ENCODE data around the gene SEPTIN1. TPM values are rescaled to one million over a fixed set of nuclear protein-coding genes. Genes with fewer than 3 reads are reported as not detected.

SEPTIN1 gene
- total and polyA plus RNA-seq, 2 of the 4 experiments (the other 2 are of a cell fraction), result 0.24 TPM; not detected in 1

DNA sequence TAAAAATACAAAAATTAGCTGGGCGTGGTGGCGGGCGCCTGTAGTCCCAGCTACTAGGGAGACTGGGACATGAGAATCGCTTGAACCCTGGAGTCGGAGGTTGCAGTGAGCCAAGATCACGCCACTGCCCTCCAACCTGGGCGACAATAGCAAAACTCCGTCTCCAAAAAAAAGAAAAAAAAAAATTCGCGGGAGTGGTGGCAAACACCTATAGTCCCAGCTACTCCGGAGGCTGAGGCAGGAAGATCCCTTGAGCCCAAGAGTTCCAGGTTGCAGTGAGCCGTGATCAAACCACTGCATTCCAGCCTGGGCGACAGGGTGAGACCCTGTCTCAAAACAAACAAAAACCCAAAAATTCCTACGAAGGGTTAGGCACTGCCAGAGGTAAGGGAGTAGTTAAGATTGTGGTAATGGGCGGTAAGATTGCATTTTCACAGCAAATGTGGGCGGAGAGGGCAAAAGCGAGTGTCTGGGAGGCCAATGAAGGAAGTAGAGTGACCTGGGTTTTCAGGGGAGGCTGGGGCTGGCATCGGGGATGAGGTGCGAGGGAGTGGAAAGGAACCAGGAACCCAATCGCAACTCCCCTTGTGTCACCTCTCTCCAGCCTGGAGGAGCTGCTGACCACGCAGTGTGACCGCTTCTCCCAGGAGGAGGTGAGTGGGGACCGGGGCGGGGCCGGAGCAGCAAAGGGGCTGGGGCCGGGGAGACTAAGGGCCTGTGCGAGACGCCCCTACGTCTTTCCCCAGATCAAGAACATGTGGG, 5.1 kb downstream of the SEPTIN1 start:
- peaks cover 7% of the 10 kb centered on the region for H3K4me1 ChIP-seq (ENCODE audit: control insufficient read depth, insufficient read depth, low read length)
- peak overlapping the region; percentile 88 for H4K91ac ChIP-seq (ENCODE audit: insufficient read depth, low read depth, low read length)
- no peak for DNase-seq
- peak overlapping the region; percentile 98 to 99 for H4K8ac ChIP-seq (ENCODE audit: low read depth in 2 of 2, low read length in 2 of 2)
- no peaks in the 10 kb centered on the region for H3K36me3 ChIP-seq (ENCODE audit: control insufficient read depth, insufficient read depth, low read length)
- POLR2A ChIA-PET (ENCODE audit: unreplicated experiment), result no interaction called here
- H3K4me3 ChIP-seq (ENCODE audit: insufficient read depth, low read depth, low read length), result peak overlapping the region; percentile 6
- ATAC-seq (ENCODE audit: low read depth), result no peak
- peak overlapping the region; percentile 88 for H2AK5ac ChIP-seq (ENCODE audit: low read depth, low read length)
- H3K56ac ChIP-seq (ENCODE audit: extremely low read depth, insufficient read depth, low read length), result peak overlapping the region; percentile 13
- H3K27me3 ChIP-seq (ENCODE audit: control insufficient read depth, insufficient read depth, low read length), result no peaks in the 10 kb centered on the region
- BruUV-seq (replicated peaks), result no TSS peak
- H4K20me1 ChIP-seq (ENCODE audit: insufficient read depth, low read length), result peaks cover 10% of the 10 kb centered on the region
- in situ Hi-C loops (cut with MboI; ENCODE audit: low sequenced_read_pairs) (no loop called here), dilution Hi-C loops (cut with HindIII; ENCODE audit: low sequenced_read_pairs, unreplicated experiment) (no loop called here), intact Hi-C loops (cut with micrococcal nuclease) (no loop called here)
- peak overlapping the region; percentile 45 for H2BK120ac ChIP-seq (ENCODE audit: low read depth, low read length)
- peak overlapping the region; percentile 52 for H3K4me2 ChIP-seq (ENCODE audit: low read depth, low read length)
- TF ChIP-seq, protein P1, sequence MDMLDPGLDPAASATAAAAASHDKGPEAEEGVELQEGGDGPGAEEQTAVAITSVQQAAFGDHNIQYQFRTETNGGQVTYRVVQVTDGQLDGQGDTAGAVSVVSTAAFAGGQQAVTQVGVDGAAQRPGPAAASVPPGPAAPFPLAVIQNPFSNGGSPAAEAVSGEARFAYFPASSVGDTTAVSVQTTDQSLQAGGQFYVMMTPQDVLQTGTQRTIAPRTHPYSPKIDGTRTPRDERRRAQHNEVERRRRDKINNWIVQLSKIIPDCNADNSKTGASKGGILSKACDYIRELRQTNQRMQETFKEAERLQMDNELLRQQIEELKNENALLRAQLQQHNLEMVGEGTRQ (IDR thresholded peaks at IDR 0.05; ENCODE audit: low read depth, low read length), result 0 out of 2 replicates have a peak, but pooled peaks have one; percentile 7
- no peak for TF ChIP-seq MAZ (IDR thresholded peaks at IDR 0.05; ENCODE audit: borderline replicate concordance, low read depth, low read length)
- peak overlapping the region; percentile 99 for H2AFZ ChIP-seq (replicated peaks; ENCODE audit: low read length, poor library complexity)
- H3K9me3 ChIP-seq (ENCODE audit: control insufficient read depth, insufficient read depth, low read length), result no peaks in the 10 kb centered on the region
- H3K9ac ChIP-seq (ENCODE audit: low read depth, low read length), result peak overlapping the region; percentile 59
- H3K23ac ChIP-seq (ENCODE audit: low read depth, low read length), result peak overlapping the region; percentile 90; the same call in 1 of the 2 replicates
- H3K14ac ChIP-seq (replicated peaks; ENCODE audit: low read depth, low read length), result peak overlapping the region; percentile 96
- 100% methylated on average over 3 of the region's 29 CpGs; no CpG with 5 or more reads in 1 of the 2 experiments for WGBS, 2 experiments (ENCODE audit: extremely low coverage in 2 of 2, insufficient read length in 1 of 2)
- H3K4ac ChIP-seq (ENCODE audit: low read depth, low read length), result peak overlapping the region; percentile 98
- peak overlapping the region; percentile 89 for H3K27ac ChIP-seq (ENCODE audit: insufficient read depth, low read length)
- CTCF ChIA-PET, result no interaction called here
- H3K79me1 ChIP-seq (ENCODE audit: low read depth in 1 of 2, low read length in 2 of 2), result peaks cover 5 to 30% of the 10 kb centered on the region in 2 experiments
- H4K5ac ChIP-seq (ENCODE audit: low read depth, low read length), result peak overlapping the region; percentile 93
- H2AK9ac ChIP-seq (replicated peaks; ENCODE audit: low read depth, low read length, poor library complexity), result peak overlapping the region; percentile 100
- H2BK5ac ChIP-seq (ENCODE audit: low read depth, low read length, poor library complexity, severe bottlenecking), result peak overlapping the region; percentile 88
- H2BK20ac ChIP-seq (ENCODE audit: low read depth, low read length), result peak overlapping the region; percentile 9
- peak overlapping the region; percentile 69; the same call in 1 of the 3 replicates for H2BK15ac ChIP-seq (ENCODE audit: low read depth, low read length)
- peak overlapping the region; percentile 46 for H3K18ac ChIP-seq (ENCODE audit: low read depth, low read length)
- peaks cover 16% of the 10 kb centered on the region for H3K9me1 ChIP-seq (ENCODE audit: insufficient read depth, low read length)

Data from IMR-90 (cell line).